HepG2 (cell line): ENCODE measurements around the gene JPH4. TPM values are rescaled to one million over a fixed set of nuclear protein-coding genes. Genes with fewer than 3 reads are reported as not detected.

Source experiments
- ETV6 ChIP-seq: sonication (generic); formaldehyde crosslinking; conservative IDR thresholded peaks from 2 replicates; pipeline ENCODE4 v1.4.0; 2020; ENCODE audit warnings: missing genetic modification reagents
- FOSL2 ChIP-seq: sonication (generic); formaldehyde crosslinking; IDR thresholded peaks from 2 replicates; pipeline ENCODE4 v1.4.0; 2020; ENCODE audit warnings: missing genetic modification reagents
- FOXA1 ChIP-seq, 2 experiments: fragments of 450-650 bp in 1 of 2; sonication (generic) in 1 of 2; formaldehyde crosslinking in 1 of 2; IDR thresholded peaks; 2 replicates each; pipeline versions ENCODE4 v1.4.0 to v1.6.1; 2016 to 2020; ENCODE audit warnings: missing genetic modification reagents in 1 of 2
- FOXJ3 ChIP-seq: sonication (generic); formaldehyde crosslinking; IDR thresholded peaks from 2 replicates; pipeline ENCODE4 v1.4.0; 2020; ENCODE audit warnings: missing genetic modification reagents, mild to moderate bottlenecking, borderline replicate concordance
- HOXA9 ChIP-seq: sonication (generic); formaldehyde crosslinking; IDR thresholded peaks from 2 replicates; pipeline ENCODE4 v1.8.1; 2022; ENCODE audit warnings: missing genetic modification reagents, mild to moderate bottlenecking, moderate library complexity, borderline replicate concordance
- KLF15 ChIP-seq: sonication (generic); formaldehyde crosslinking; IDR thresholded peaks from 2 replicates; pipeline ENCODE4 v1.8.1; 2023; ENCODE audit warnings: borderline replicate concordance, mild to moderate bottlenecking, inconsistent platforms, missing genetic modification reagents, mixed read lengths
- MAF1 ChIP-seq: sonication (generic); formaldehyde crosslinking; IDR thresholded peaks from 2 replicates; pipeline ENCODE4 v1.5.0; 2020; ENCODE audit warnings: missing genetic modification reagents, borderline replicate concordance
- MAX ChIP-seq: IDR thresholded peaks from 2 replicates; pipeline ENCODE4 v1.6.1; 2012; ENCODE audit warnings: inconsistent platforms
- NONO ChIP-seq, 2 experiments: fragments of 450-650 bp in 1 of 2; sonication (generic) in 1 of 2; formaldehyde crosslinking in 1 of 2; IDR thresholded peaks in 1 of 2; conservative IDR thresholded peaks in 1 of 2; 2 replicates each; pipeline versions ENCODE4 v1.6.1 to v1.8.0; 2017 to 2022; ENCODE audit warnings: mild to moderate bottlenecking in 1 of 2, missing genetic modification reagents in 1 of 2, moderate library complexity in 1 of 2
- POLR2AphosphoS5 ChIP-seq: IDR thresholded peaks from 2 replicates; pipeline ENCODE4 v1.6.1; 2012; ENCODE audit warnings: low read depth, low read length
- SP2 ChIP-seq: sonication (generic); formaldehyde crosslinking; IDR thresholded peaks from 2 replicates; pipeline ENCODE4 v1.5.1; 2020; ENCODE audit warnings: mild to moderate bottlenecking, missing genetic modification reagents
- TFE3 ChIP-seq: IDR thresholded peaks from 2 replicates; pipeline ENCODE4 v1.6.1; 2016
- U2AF2 ChIP-seq: fragments of 200-400 bp; formaldehyde crosslinking; IDR thresholded peaks from 2 replicates; pipeline ENCODE4 v1.6.1; 2017; ENCODE audit warnings: low read depth, mild to moderate bottlenecking, low read length
- XRCC5 ChIP-seq: fragments of 200-400 bp; formaldehyde crosslinking; optimal IDR thresholded peaks from 2 replicates; pipeline ENCODE3; 2017; ENCODE audit warnings: mild to moderate bottlenecking, low read length
- ZEB1 ChIP-seq: IDR thresholded peaks from 2 replicates; pipeline ENCODE4 v1.6.1; 2012; ENCODE audit warnings: mild to moderate bottlenecking, low read depth, inconsistent platforms; ENCODE audit not compliant: insufficient replicate concordance
- ZFP36 ChIP-seq: fragments of 150-350 bp; IDR thresholded peaks from 2 replicates; pipeline ENCODE4 v1.6.1; 2018; ENCODE audit warnings: borderline replicate concordance, low read length, low read depth; ENCODE audit not compliant: partially characterized antibody
- ZNF782 ChIP-seq: sonication (generic); formaldehyde crosslinking; IDR thresholded peaks from 2 replicates; pipeline ENCODE4 v1.4.0; 2020; ENCODE audit warnings: missing genetic modification reagents, mild to moderate bottlenecking, borderline replicate concordance
- ZNF878 ChIP-seq: sonication (generic); formaldehyde crosslinking; IDR thresholded peaks from 2 replicates; pipeline ENCODE4 v1.8.1; 2023; ENCODE audit warnings: mild to moderate bottlenecking, missing genetic modification reagents, moderate library complexity
- polyA plus RNA-seq, 8 experiments: library from polyadenylated mRNA; depleted of rRNA in 3 of 8; stranded (reverse) in 7 of 8; unstranded in 1 of 8; fragments of >200 nt; fragmentation: Illumina TruSeq in 4 of 8; extraction: Trizol in 4 of 8; gene quantifications; 2 replicates each; pipeline versions ENCODE4 v1.2.1 to v1.2.3, GENCODE V29; 2011 to 2016; ENCODE audit warnings: low read depth in 4 of 8, missing spikeins in 1 of 8, mixed read lengths in 1 of 8; ENCODE audit not compliant: insufficient read depth in 1 of 8
- total RNA-seq, 5 experiments: library from RNA; depleted of rRNA; stranded (reverse); fragments of >200 nt; fragmentation: Illumina TruSeq; extraction: Trizol; gene quantifications; 2 replicates each; pipeline ENCODE4 v1.2.3, GENCODE V29; 2016; ENCODE audit warnings: low read depth in 1 of 5
- TF ChIP-seq, protein P1 (sequence below): sonication (generic); formaldehyde crosslinking; IDR thresholded peaks from 2 replicates; pipeline ENCODE4 v1.9.0; 2021; ENCODE audit warnings: mild to moderate bottlenecking, missing genetic modification reagents
- TF ChIP-seq, protein P2 (sequence below): sonication (generic); formaldehyde crosslinking; IDR thresholded peaks from 2 replicates; pipeline ENCODE4 v1.4.0; 2020; ENCODE audit warnings: mild to moderate bottlenecking, missing genetic modification reagents

JPH4 gene
- total and polyA plus RNA-seq, 2 of the 13 experiments (the other 11 are each of a cell fraction or from before 2014, with no cell fraction given), result 0.08 to 0.22 TPM

DNA sequence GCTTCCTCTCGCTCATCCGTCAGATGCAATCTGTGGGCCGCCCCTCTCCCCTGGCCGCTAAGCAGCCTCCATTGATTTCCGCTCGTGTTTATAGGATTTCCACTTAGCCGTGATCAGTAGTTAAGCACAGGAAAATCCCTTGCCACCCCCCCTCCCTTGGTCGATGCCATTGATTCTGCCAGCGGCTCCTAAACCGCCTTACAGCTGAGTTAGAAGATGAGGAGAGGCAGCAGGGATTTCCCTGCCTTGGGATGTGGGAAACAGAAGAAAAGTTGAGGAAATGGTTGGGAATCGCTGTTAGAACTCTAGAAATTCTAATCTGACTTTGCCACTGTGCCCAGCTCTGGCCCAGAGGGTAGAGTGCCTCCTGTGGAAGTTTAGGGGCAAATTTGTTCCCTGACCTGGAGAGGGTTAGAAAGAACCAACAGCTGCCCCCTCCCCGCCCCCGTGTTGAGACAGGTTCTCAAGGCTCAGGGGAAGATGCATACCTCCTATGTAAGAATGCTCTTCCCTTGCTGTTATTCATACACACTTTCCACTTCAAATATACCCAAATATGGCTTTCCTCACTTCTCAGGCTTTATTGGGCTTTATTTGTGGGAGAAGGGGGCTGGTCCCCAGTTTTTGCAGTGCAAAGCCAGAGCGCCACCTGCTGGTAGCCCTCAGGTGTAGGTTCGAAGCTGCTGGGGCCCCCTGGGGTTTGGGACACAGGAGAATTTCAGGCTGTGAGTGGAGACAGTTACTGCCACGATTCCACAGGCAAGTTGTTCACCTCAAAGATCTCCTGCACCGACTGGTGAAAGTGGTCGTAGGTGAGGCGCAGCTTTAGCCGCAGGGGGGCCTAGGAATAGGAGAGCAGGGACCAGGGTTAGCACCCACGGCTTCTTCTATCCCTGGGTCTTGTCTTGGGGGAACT is 19.3 kb downstream of the JPH4 start (continued):
- TF ChIP-seq ZNF878 (no peak), FOXJ3 (no peak), MAX (no peak), MAF1 (CRISPR knock-in tag) (no peak), HOXA9 (CRISPR knock-in tag) (no peak), POLR2AphosphoS5 (peak; percentile 35), NONO (IDR thresholded peaks at IDR 0.05) (no peak), NONO (CRISPR knock-in tag; conservative IDR thresholded peaks at IDR 0.05) (no peak; the same call in 1 of the 2 replicates), FOSL2 (CRISPR knock-in tag) (peak; percentile 38), ETV6 (CRISPR knock-in tag) (peak; percentile 26; the same call in 1 of the 2 replicates), FOXA1 (IDR thresholded peaks at IDR 0.05) (no peak), FOXA1 (CRISPR knock-in tag; IDR thresholded peaks at IDR 0.05) (no peak), SP2 (no peak), ZFP36 (no peak), ZNF782 (CRISPR knock-in tag) (no peak), ZEB1 (no peak), U2AF2 (no peak), KLF15 (no peak), TFE3 (CRISPR knock-in tag) (no peak; the same call in 1 of the 2 replicates), XRCC5 (peak; percentile 96)
- TF ChIP-seq, protein P1, sequence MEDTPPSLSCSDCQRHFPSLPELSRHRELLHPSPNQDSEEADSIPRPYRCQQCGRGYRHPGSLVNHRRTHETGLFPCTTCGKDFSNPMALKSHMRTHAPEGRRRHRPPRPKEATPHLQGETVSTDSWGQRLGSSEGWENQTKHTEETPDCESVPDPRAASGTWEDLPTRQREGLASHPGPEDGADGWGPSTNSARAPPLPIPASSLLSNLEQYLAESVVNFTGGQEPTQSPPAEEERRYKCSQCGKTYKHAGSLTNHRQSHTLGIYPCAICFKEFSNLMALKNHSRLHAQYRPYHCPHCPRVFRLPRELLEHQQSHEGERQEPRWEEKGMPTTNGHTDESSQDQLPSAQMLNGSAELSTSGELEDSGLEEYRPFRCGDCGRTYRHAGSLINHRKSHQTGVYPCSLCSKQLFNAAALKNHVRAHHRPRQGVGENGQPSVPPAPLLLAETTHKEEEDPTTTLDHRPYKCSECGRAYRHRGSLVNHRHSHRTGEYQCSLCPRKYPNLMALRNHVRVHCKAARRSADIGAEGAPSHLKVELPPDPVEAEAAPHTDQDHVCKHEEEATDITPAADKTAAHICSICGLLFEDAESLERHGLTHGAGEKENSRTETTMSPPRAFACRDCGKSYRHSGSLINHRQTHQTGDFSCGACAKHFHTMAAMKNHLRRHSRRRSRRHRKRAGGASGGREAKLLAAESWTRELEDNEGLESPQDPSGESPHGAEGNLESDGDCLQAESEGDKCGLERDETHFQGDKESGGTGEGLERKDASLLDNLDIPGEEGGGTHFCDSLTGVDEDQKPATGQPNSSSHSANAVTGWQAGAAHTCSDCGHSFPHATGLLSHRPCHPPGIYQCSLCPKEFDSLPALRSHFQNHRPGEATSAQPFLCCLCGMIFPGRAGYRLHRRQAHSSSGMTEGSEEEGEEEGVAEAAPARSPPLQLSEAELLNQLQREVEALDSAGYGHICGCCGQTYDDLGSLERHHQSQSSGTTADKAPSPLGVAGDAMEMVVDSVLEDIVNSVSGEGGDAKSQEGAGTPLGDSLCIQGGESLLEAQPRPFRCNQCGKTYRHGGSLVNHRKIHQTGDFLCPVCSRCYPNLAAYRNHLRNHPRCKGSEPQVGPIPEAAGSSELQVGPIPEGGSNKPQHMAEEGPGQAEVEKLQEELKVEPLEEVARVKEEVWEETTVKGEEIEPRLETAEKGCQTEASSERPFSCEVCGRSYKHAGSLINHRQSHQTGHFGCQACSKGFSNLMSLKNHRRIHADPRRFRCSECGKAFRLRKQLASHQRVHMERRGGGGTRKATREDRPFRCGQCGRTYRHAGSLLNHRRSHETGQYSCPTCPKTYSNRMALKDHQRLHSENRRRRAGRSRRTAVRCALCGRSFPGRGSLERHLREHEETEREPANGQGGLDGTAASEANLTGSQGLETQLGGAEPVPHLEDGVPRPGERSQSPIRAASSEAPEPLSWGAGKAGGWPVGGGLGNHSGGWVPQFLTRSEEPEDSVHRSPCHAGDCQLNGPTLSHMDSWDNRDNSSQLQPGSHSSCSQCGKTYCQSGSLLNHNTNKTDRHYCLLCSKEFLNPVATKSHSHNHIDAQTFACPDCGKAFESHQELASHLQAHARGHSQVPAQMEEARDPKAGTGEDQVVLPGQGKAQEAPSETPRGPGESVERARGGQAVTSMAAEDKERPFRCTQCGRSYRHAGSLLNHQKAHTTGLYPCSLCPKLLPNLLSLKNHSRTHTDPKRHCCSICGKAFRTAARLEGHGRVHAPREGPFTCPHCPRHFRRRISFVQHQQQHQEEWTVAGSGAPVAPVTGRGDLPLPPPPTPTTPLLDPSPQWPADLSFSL, result no peak
- TF ChIP-seq, protein P2, sequence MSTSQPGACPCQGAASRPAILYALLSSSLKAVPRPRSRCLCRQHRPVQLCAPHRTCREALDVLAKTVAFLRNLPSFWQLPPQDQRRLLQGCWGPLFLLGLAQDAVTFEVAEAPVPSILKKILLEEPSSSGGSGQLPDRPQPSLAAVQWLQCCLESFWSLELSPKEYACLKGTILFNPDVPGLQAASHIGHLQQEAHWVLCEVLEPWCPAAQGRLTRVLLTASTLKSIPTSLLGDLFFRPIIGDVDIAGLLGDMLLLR (CRISPR knock-in tag), result 0 out of 2 replicates have a peak, but pooled peaks have one; percentile 22
